IPS-18a (cell line): ENCODE results near the gene BCL2L15.

Experiments used
- H3K27ac ChIP-seq: one replicate; pipeline ENCODE4 v1.5.1; 2013; ENCODE audit warnings: low read length
- H3K27me3 ChIP-seq: one replicate; pipeline ENCODE4 v1.6.1; 2013; ENCODE audit warnings: mild to moderate bottlenecking, low read length; ENCODE audit not compliant: control insufficient read depth, insufficient read depth
- H3K36me3 ChIP-seq: one replicate; pipeline ENCODE4 v1.6.1; 2013; ENCODE audit warnings: low read depth, low read length; ENCODE audit not compliant: control insufficient read depth
- H3K4me1 ChIP-seq: one replicate; pipeline ENCODE4 v1.6.1; 2013; ENCODE audit warnings: low read depth, low read length; ENCODE audit not compliant: control insufficient read depth
- H3K4me3 ChIP-seq: one replicate; pipeline ENCODE4 v1.5.1; 2013; ENCODE audit warnings: low read length
- H3K9ac ChIP-seq: one replicate; pipeline ENCODE4 v1.6.1; 2013; ENCODE audit warnings: mild to moderate bottlenecking, low read length, moderate library complexity
- H3K9me3 ChIP-seq: one replicate; pipeline ENCODE4 v1.6.1; 2013; ENCODE audit warnings: low read depth, low read length; ENCODE audit not compliant: control insufficient read depth

BCL2L15 gene

DNA sequence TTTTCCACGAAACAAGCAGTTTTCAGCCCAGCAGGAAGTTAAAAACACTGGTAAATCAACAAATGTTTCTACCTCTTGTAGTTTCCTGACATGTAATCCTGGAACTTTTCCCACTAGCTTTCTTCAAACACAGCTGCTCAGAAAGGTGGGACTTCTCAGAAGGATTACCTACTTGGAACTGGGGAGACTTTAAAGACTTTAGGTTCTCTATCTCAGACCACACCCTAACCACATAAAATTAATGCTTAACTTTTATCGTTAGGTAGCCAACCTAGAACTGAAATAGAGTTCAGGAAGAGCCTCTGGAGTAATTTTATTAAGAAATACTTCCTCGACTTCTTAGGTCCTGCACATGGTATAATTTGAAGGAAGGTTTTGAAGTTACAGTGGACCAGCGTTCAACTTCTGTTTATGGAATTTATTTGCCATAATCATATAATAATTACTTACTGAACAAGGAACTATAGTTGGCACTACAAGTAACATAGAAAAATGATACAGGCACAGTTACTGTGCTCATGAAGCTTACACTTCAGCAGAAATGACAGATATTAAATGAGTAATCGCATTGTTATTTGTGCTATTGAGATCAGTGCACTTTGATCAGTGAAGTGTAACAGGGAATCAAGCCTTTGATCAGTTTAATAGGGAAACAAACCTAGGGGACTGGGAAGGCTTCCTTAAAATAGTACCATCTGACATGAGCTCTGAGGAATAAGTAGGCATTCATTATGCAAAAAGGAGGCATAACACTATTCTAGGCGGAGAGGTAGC is at the start of gene BCL2L15:
TSS of gene BCL2L15 (minus strand) at position 180 of the 774 bp plus-strand sequence. CDS start 206 bp downstream, outside the sequence.
- Histone ChIP-seq H3K27ac (no peak within 1 kb of the TSS), H3K4me3 (no peak within 1 kb of the TSS), H3K4me1 (no peaks in the 10 kb centered on the region), H3K9me3 (no peaks in the 10 kb centered on the region), H3K36me3 (no peaks in the 10 kb centered on the region), H3K27me3 (no peaks in the 10 kb centered on the region), H3K9ac (no peak within 1 kb of the TSS)

DNA sequence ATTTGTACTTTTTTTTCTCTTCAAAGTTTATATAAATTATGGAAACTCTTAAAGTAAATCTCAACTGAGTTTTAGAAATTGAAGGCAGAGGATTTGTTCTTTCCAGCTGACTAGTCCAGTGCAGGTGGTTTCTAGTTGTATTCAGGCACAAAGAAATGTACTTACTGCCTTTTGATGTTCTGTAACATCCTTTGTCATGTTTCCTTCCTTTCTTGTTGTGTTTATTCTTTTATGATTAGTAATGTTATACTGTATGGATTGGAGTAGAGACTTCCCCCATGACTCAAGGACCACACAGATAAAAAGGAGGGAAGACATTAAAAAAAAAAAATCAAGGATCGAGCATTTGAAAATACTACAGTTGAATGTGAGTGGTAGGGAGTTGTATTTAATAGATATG is 49.8 kb upstream of the BCL2L15 start:
- H3K27ac ChIP-seq, result no peak overlapping the region
- peaks cover 4% of the 10 kb centered on the region for H3K4me1 ChIP-seq
- no peak overlapping the region for H3K4me3 ChIP-seq

DNA sequence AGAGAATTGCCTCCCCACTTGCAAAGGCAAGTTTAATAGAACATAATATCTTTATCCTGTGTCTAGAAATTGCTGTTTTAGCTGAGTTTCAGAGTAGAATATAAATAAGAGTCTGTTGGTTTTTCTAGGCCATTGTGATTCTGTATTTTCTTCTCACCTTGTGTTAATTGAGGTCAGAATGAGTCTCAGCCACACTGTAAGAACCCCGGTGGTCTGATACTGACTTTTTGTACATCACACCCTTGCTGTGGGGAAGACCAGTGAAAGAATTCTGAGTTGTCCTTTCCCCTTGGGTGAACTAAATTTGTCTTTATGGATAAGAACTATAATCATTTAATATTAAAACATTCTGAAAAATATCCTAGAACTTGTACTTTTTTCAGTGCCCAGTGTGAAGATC is 48.6 kb upstream of the BCL2L15 start:
- H3K4me1 ChIP-seq, result peaks cover 4% of the 10 kb centered on the region
- H3K4me3 ChIP-seq, result no peak overlapping the region
- H3K27ac ChIP-seq, result no peak overlapping the region
- H3K9ac ChIP-seq, result no peak overlapping the region
- H3K36me3 ChIP-seq, result peaks cover 8% of the 10 kb centered on the region
- no peaks in the 10 kb centered on the region for H3K27me3 ChIP-seq
- H3K9me3 ChIP-seq, result no peaks in the 10 kb centered on the region

More for the DNA sequence above, 49.8 kb upstream of the BCL2L15 start:
- Histone ChIP-seq H3K36me3 (peaks cover 14% of the 10 kb centered on the region), H3K9me3 (no peaks in the 10 kb centered on the region), H3K27me3 (no peaks in the 10 kb centered on the region), H3K9ac (no peak overlapping the region)

DNA sequence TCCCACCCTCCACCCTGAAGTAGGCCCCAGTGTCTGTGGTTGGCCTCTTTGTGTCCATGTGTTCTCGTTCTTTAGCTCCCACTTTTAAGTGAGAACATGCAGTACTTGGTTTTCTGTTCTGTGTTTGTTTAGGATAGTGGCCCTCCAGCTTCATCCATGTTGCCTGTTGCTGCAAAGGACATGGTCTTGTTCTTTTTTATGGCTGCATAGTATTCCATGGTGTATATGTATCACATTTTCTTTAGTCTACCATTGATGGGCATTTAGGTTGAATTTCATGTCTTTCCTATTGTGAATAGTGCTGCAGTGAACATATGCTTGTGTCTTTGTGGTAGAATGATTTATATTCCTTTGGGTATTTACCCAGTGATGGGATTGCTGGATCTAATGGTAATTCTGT is 47.8 kb upstream of the BCL2L15 start:
- peaks cover 10% of the 10 kb centered on the region for H3K4me1 ChIP-seq
- H3K9me3 ChIP-seq, result no peaks in the 10 kb centered on the region
- no peak overlapping the region for H3K9ac ChIP-seq
- no peak overlapping the region for H3K4me3 ChIP-seq
- H3K27me3 ChIP-seq, result no peaks in the 10 kb centered on the region
- no peak overlapping the region for H3K27ac ChIP-seq
- peaks cover under 1% of the 10 kb centered on the region for H3K36me3 ChIP-seq

DNA sequence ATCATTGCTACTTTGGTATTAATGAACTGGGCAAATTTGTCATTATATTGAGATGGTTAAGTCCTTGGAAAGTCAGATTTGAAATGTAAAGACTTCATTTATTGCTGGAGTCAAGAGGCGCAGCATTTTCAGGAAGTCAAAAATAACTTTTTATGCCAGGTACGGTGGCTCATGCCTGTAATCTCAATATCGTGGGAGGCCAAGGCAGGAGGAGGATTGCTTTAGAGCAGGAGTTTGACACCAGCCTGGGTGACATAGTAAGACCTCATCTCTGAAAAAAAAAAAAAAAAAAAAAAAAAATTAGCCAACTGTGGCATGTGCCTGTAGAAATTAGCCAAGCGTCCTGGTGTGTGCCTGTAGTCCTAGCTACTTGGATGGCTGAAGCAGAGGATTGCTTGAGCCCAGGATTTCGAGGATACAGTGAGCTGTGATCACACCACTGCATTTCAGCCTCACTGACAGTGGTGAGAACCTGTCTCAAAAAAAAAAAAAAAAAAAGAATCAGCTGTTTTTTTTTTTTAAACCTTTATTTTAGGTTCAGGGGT is 47.2 kb upstream of the BCL2L15 start:
- no peak overlapping the region for H3K27ac ChIP-seq
- H3K9me3 ChIP-seq, result no peaks in the 10 kb centered on the region
- H3K36me3 ChIP-seq, result no peaks in the 10 kb centered on the region
- no peaks in the 10 kb centered on the region for H3K27me3 ChIP-seq
- no peak overlapping the region for H3K4me3 ChIP-seq
- H3K9ac ChIP-seq, result no peak overlapping the region
- peaks cover 10% of the 10 kb centered on the region for H3K4me1 ChIP-seq

DNA sequence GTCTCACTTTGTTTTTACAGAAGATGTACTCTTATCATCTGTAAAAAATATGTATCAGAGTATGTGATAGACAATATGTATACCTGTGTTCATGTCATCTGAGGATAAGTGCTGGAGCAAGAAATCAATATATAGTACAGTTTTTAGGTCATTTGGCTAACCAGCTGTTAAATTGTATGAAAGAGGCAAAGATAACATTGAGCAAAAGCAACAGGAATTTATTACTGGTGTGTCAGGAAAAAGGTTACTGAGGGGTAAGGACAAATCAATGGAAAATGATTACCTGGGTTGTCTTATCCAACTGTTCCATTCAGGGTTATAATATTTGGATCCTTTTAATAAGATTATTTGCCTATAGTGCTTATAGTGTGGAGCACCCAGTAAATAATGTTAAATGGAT is 46.6 kb upstream of the BCL2L15 start:
- H3K4me3 ChIP-seq, result no peak overlapping the region
- H3K9ac ChIP-seq, result no peak overlapping the region
- H3K27ac ChIP-seq, result no peak overlapping the region
- no peaks in the 10 kb centered on the region for H3K9me3 ChIP-seq
- H3K36me3 ChIP-seq, result no peaks in the 10 kb centered on the region
- H3K4me1 ChIP-seq, result peaks cover 10% of the 10 kb centered on the region
- H3K27me3 ChIP-seq, result no peaks in the 10 kb centered on the region

DNA sequence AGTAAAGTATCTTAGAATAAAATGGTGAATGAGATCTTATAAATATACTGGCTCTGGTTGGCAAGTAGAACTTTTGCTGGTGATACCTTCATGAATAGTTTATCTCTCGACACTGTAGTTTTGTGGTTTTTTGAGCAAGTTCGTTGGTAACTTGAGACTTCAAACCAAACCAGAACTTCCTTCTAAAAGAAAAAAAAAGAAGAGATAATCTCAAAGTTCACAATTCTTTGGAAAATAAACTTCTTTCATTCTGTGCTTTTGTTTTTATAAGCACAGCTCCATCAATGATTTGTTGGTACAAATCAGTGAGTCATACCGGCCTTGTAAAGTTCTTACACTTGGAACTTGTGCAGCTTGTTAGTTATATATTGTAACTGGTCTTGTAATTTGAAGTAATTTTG is 44.1 kb upstream of the BCL2L15 start:
- Histone ChIP-seq H3K4me1 (peaks cover 18% of the 10 kb centered on the region), H3K9ac (no peak overlapping the region), H3K9me3 (no peaks in the 10 kb centered on the region), H3K27ac (no peak overlapping the region), H3K4me3 (no peak overlapping the region), H3K27me3 (peaks cover 10% of the 10 kb centered on the region), H3K36me3 (no peaks in the 10 kb centered on the region)

DNA sequence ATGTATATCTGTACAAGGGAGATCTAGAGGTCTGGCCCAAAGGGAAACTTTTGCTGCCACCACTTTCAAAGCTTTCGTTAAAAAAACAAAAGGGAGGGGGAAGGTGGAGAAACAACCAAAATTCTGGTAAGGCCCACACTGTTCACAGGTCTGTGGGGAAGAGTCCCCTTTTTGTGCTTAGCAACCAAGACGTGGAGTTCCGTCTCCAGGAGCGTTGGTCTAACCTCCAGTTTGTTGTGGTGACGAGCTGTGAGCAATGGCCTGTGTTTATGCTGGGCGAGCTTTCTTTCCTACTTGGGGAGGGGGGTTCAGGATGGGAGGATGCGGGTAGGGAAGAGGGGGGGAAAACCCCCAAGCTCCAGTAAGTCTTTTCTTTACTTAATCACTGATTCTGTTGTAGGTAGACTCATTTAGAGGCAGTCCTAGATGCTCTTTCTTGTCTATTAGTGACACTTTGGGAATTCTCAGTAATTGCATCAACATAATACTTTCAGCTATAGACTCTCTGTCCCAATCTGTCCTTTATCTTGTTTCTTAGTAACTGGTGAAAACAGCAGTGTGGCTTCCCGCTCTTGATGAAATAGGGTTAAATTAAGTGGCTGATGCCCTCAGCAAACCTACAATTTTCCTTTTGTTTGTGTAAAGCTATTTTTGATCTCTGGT is 43.2 kb upstream of the BCL2L15 start:
- Histone ChIP-seq H3K4me1 (peaks cover 15% of the 10 kb centered on the region), H3K36me3 (no peaks in the 10 kb centered on the region), H3K9me3 (no peaks in the 10 kb centered on the region), H3K27me3 (peaks cover 10% of the 10 kb centered on the region), H3K27ac (no peak overlapping the region), H3K9ac (peak overlapping the region; percentile 76), H3K4me3 (peak overlapping the region; percentile 99)

DNA sequence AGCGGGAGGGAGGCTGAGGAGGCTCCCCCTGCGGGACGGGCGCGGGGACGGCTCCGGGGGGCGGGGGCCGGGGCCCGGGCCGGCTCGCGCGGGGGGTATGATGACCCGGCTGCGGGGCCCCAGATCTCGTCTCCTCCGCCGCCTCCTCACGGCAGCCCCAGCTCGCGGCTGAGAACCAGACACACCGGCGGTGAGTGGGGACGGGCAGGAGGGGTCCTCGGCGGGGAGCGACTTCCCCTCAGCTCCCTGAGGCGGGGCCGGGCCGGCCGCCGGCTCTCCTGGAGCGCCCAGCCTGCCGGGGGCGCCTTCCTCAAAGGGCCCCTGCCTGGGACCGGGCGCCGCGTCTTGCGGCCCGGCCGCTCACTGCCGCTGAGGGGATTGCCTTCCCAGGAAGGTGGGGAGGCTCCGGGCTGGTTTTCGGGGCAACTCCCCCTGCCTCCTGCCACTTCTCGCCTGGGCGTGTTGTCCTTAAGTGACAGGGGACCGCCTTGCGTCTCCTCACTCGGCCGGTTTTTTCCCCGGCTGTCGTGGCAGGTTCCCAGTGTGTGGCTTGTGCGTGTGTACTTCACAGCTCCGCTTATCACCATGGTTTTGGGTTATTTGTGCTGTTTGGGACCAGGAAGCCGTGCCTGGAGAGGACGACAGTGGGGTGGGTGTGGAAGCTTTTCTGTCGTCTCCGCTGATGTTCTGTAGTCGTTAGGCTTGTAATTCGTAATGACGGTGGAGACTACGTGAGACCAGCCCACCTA is 42.5 kb upstream of the BCL2L15 start:
- Histone ChIP-seq H3K4me3 (peak overlapping the region; percentile 99), H3K9ac (peak overlapping the region; percentile 76), H3K27me3 (peaks cover 10% of the 10 kb centered on the region), H3K27ac (no peak overlapping the region), H3K4me1 (peaks cover 15% of the 10 kb centered on the region), H3K9me3 (no peaks in the 10 kb centered on the region), H3K36me3 (no peaks in the 10 kb centered on the region)

DNA sequence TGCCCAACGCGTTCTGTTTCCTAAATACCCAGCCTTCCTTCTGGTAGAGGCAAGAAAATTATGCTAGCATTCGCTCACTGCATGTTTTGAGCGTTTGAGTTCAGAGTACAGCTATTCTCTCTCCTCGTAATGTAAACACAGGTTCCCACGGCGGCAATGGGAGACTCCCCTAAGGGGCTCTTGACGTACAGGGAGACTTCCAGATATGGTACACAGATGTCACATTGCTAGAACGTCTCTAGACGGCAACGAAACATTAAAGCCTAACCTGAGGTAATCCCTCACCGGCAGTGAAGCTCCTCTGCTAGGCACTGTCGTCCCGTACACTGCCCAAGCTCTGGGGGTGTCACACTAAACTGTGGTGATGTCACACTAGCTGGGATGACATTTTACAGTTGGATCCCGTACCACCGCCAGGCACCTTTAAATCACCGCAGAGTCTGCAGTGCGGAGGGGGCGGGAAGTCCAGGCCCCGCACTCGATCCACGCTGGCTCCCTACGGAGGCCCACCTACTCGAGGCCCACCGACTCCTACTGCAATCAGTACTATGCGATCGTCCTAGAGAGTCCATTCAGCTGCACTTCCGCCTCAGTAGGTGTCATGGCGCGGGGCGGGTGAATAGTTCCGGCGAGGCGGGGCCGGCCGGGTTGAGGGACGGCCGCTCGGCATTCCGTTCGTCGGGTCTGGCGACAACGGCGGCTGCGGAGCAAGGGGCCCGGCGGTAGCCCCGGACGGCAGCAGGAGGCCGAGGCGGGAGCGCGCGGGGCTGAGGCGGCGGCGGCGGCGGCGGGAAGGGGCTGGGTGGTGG is 41.8 kb upstream of the BCL2L15 start, which contains the start of gene HIPK1:
TSS of gene HIPK1 (plus strand) at position 384 of the 809 bp plus-strand sequence.
- Histone ChIP-seq H3K27me3 (peaks cover 10% of the 10 kb centered on the region), H3K36me3 (no peaks in the 10 kb centered on the region), H3K9ac (peak within 1 kb of the TSS; percentile 76), H3K4me3 (peak within 1 kb of the TSS; percentile 99), H3K4me1 (peaks cover 15% of the 10 kb centered on the region), H3K9me3 (no peaks in the 10 kb centered on the region), H3K27ac (no peak within 1 kb of the TSS)
